NT2/D1 (cell line): ENCODE results near the gene CLEC5A.

ENCODE experiments used
- SUZ12 ChIP-seq: IDR thresholded peaks from 2 replicates; pipeline ENCODE4 v1.6.1; 2011; ENCODE audit not compliant: insufficient read length, insufficient read depth; ENCODE audit errors: extremely low read depth
- YY1 ChIP-seq: IDR thresholded peaks from 2 replicates; pipeline ENCODE4 v1.6.1; 2011; ENCODE audit not compliant: insufficient read length, insufficient read depth

GRCh38 chr7:141976524-141977245 is 29.9 kb upstream of the CLEC5A start:
- no peak for TF ChIP-seq SUZ12
- no peak for TF ChIP-seq YY1
